Activated naive CD8-positive, alpha-beta T cell treated with anti-CD3 and anti-CD28 coated beads, Interleukin-2, amount 10 ng/mL, durations not matched to agents 7 days and 5 days (primary cell): Measurements from ENCODE around the gene SMAD4. TPM values are rescaled to one million over a fixed set of nuclear protein-coding genes. Genes with fewer than 3 reads are reported as not detected.
"Not testable (repeated sequence)": the region's sequence is repeated elsewhere in the genome, so short reads cannot be mapped to it uniquely, and the experiment has no call there.

ENCODE experiments used
- ATAC-seq: fragments of 150-1000 bp; cut with Tn5 transposase; one replicate; pipeline ENCODE4 v1.10.0; 2021; ENCODE audit warnings: low read depth, moderate library complexity
- POLR2A ChIA-PET: fragments of 350-600 bp; sonication (Branson Sonifier 250); formaldehyde crosslinking; loops from one replicate; lab custom pipeline; 2021; ENCODE audit warnings: antibody characterized with exemption; lab: Charles Lee
- DNase-seq: peaks from one replicate; pipeline ENCODE4 v3.0.0; 2021
- H3K27ac Mint-ChIP-seq: one replicate; pipeline ENCODE4 v1.8.0; 2022; ENCODE audit warnings: mild to moderate bottlenecking, mixed read lengths
- H3K27me3 Mint-ChIP-seq: one replicate; pipeline ENCODE4 v1.8.0; 2022; ENCODE audit warnings: mild to moderate bottlenecking, moderate library complexity, mixed read lengths
- H3K36me3 Mint-ChIP-seq: one replicate; pipeline ENCODE4 v1.8.0; 2021; ENCODE audit warnings: mild to moderate bottlenecking, mixed read lengths
- H3K4me1 Mint-ChIP-seq: one replicate; pipeline ENCODE4 v1.8.0; 2021; ENCODE audit warnings: mixed read lengths
- H3K4me3 Mint-ChIP-seq: one replicate; pipeline ENCODE4 v1.8.0; 2022; ENCODE audit warnings: mild to moderate bottlenecking, moderate library complexity, mixed read lengths
- H3K9me3 Mint-ChIP-seq: one replicate; pipeline ENCODE4 v1.8.0; 2021; ENCODE audit warnings: mixed read lengths
- total RNA-seq, 2 experiments: library from RNA; stranded (reverse); gene quantifications; one replicate each; pipeline ENCODE4 v1.2.3, GENCODE V29; 2021

Gene SMAD4
- total RNA-seq, 2 experiments from 2014 or later = 84.9 to 105 TPM

DNA sequence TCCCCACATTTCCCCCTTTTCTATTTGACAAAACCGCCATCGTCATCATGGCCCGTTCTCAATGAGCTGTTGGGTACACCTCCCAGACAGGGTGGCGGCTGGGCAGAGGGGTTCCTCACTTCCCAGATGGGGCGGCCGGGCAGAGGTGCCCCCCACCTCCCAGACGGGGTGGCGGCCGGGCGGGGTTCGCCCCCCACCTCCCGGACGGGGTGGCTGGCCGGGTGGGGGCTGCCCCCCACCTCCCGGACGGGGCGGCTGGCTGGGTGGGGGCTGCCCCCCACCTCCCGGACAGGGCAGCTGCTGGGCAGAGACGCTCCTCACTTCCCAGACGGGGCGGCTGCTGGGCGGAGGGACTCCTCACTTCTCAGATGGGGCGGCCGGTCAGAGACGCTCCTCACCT lies 87.0 kb downstream of the SMAD4 start:
- H3K27ac Mint-ChIP-seq, H3K4me1 Mint-ChIP-seq, POLR2A ChIA-PET, H3K27me3 Mint-ChIP-seq, H3K4me3 Mint-ChIP-seq, H3K36me3 Mint-ChIP-seq, ATAC-seq, H3K9me3 Mint-ChIP-seq, DNase-seq: not testable (repeated sequence)

DNA sequence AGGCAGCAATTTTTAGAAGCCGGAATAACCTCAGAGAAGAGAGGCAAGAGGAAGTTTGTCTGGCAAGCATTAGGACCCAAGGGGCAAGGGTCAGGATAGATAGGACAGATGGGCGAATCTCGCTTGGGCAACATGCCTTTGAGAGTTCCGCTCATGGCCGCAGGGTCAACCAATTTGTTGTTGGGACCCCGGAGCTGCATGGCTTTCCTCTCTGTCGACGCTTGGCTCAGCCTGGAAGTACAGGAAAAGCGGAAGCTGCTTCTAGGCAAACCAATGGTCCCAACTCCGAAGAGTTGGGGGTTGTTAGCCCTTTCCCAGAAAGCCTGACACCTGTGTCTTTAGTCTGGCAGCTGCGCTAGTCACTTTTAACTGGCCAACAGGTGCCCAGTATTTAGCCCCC lies 89.5 kb downstream of the SMAD4 start:
- H3K4me1 Mint-ChIP-seq, POLR2A ChIA-PET, H3K4me3 Mint-ChIP-seq, H3K27me3 Mint-ChIP-seq, H3K9me3 Mint-ChIP-seq, DNase-seq, ATAC-seq, H3K36me3 Mint-ChIP-seq, H3K27ac Mint-ChIP-seq: not testable (repeated sequence)

DNA sequence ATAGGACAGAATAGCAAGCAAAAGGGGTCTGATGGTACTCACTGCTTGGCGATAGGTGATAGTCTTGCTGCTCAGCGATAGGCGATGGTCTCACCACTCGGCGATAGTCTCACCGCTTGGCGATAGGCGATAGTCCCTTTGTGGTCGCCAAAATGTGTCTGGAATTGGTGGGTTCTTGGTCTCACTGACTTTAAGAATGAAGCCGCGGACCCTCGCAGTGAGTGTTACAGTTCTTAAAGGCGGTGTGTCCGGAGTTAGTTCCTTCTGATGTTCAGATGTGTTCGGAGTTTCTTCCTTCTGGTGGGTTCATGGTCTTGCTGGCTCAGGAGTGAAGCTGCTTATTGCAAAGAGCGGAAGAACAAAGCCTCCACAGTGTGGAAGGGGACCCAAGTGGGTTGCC lies 90.0 kb downstream of the SMAD4 start:
- H3K27me3 Mint-ChIP-seq, H3K4me3 Mint-ChIP-seq, H3K4me1 Mint-ChIP-seq, H3K9me3 Mint-ChIP-seq, H3K36me3 Mint-ChIP-seq, H3K27ac Mint-ChIP-seq, POLR2A ChIA-PET, DNase-seq, ATAC-seq: not testable (repeated sequence)

DNA sequence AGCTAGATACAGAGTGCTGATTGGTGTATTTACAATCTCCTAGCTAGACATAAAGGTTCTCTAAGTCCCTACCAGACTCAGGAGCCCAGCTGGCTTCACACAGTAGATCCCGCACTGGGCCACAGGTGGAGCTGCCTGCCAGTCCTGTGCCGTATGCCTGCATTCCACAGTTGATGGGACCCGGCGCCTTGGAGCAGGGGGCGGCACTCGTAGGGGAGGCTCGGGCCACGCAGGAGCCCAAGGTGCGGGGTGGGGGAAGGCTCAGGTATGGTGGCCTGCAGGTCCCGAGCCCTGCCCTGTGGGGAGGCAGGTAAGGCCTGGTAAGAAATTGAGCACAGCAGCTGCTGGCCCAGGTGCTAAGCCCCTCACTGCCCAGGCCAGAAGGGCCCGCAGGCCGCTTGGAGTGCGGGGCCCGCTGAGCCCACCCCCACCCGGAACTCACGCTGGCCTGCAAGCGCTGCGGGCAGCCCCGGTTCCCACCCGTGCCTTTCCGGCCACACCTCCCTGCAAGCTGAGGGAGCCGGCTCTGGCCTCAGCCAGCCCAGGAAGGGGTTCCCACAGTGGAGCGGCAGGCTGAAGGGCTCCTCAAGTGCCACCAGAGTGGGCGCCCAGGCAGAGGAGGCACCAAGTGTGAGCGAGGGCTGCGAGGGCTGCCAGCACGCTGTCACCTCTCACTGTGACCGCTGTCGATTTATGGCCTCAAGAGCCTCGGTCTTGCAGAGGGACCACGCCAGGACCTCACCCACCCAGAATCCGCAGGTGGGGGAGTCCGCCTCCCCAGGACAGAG lies 91.0 kb downstream of the SMAD4 start:
- H3K4me1 Mint-ChIP-seq = no peaks in the 10 kb centered on the region
- no peaks in the 10 kb centered on the region for H3K27me3 Mint-ChIP-seq
- H3K9me3 Mint-ChIP-seq = peaks cover 8% of the 10 kb centered on the region
- ATAC-seq (no peak), DNase-seq (no peak)
- POLR2A ChIA-PET = no interaction called here
- H3K36me3 Mint-ChIP-seq = no peaks in the 10 kb centered on the region
- H3K4me3 Mint-ChIP-seq = no peak overlapping the region
- H3K27ac Mint-ChIP-seq = no peak overlapping the region

DNA sequence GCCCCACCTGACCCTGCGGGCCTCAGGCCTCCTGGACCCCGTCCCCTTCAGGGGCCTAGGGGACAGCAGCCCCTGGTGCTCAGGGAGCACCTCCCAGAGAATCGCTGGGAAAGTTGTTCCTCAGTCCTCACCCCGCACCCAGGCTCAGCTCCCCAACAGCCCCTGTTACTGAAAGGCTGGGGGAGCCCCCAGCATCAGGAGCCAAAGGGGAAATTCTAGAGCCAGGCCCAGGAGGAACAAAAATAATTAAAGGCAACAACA lies 91.5 kb downstream of the SMAD4 start:
- peaks cover 8% of the 10 kb centered on the region for H3K9me3 Mint-ChIP-seq
- no peaks in the 10 kb centered on the region for H3K27me3 Mint-ChIP-seq
- H3K36me3 Mint-ChIP-seq = no peaks in the 10 kb centered on the region
- no peaks in the 10 kb centered on the region for H3K4me1 Mint-ChIP-seq
- no peak overlapping the region for H3K4me3 Mint-ChIP-seq
- no peak overlapping the region for H3K27ac Mint-ChIP-seq
- POLR2A ChIA-PET = no interaction called here
- DNase-seq (no peak), ATAC-seq (no peak)

DNA sequence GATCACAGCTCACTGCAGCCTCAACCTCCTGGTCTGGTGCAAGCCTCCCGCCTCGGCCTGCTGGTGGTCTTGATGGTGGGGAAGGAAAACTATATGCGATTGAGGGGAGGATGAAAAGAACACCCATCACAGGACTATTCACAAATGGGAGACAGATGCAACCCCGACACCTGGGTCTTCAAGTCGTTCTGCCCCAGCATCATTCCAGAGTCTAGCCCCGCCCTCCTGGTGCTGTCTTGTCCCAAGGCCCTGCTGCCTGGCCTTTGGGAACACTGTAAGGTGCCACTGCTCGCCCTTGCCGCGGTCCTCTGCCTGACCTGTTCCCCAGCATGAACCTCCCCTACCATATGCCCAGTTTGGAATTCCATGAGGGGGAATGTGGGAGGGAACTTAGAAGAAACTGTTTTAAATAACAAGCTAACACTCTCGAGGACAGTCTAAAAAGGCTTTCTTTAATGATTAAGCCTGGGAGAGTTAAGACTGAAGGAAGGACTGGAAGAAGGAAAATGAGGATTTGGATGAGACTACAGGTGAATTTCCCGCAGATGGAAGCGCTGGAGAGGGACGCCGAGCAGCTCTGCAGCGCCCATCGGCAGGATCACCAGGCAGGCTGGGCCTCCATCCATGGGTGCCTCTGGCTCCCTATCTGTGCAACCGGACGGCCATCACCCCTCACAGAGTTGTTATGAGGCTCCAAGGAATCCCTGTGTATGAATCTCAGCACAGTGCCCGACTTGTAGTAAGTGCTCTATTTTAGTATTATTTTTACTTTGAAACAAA lies 92.4 kb downstream of the SMAD4 start:
- Mint-ChIP-seq H3K27me3 (no peaks in the 10 kb centered on the region), H3K4me3 (no peak overlapping the region), H3K27ac (no peak overlapping the region), H3K9me3 (peaks cover 8% of the 10 kb centered on the region), H3K36me3 (no peaks in the 10 kb centered on the region), H3K4me1 (no peaks in the 10 kb centered on the region)
- POLR2A ChIA-PET = no interaction called here
- DNase-seq (no peak), ATAC-seq (no peak)

DNA sequence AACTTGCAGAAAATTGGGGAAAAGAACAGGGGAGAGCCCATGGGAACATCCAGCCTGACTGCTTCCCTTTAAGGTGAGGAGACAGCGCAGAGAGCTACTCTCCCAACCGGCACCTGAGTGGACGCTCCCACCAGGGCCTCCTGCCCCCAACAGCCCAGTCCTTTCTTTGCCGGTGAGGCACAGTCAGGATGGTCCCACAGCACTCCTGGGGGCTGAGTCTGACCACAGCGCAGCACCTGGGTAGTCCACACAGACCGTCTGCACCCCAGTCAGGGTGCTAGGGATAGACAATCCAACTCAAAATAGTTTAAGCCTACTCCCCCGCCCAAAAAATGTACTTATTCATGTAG lies 93.0 kb downstream of the SMAD4 start:
- no peaks in the 10 kb centered on the region for H3K36me3 Mint-ChIP-seq
- POLR2A ChIA-PET = no interaction called here
- no peaks in the 10 kb centered on the region for H3K27me3 Mint-ChIP-seq
- peaks cover 8% of the 10 kb centered on the region for H3K9me3 Mint-ChIP-seq
- H3K4me1 Mint-ChIP-seq = no peaks in the 10 kb centered on the region
- no peak overlapping the region for H3K4me3 Mint-ChIP-seq
- ATAC-seq (no peak), DNase-seq (no peak)
- no peak overlapping the region for H3K27ac Mint-ChIP-seq

DNA sequence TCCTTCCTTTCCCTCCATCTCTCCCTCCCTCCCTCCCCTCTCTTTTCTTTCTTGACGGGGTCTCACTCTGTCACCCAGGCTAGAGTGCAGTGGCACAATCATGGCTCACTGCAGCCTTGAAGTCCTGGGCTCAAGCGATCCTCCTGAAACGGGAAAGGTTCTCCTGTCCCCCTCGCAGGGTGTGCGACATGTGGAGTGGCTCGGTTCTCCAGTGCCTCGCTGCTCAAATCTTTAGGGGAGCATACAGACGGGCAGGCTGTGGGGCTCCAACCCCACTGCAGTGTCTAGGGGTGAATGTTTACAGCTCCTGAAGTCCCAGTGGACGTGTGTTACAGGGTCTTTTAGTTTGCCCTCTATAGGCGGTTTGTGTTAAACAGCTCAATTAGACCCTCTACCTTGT lies 93.5 kb downstream of the SMAD4 start:
- no peak for DNase-seq
- H3K4me1 Mint-ChIP-seq = no peaks in the 10 kb centered on the region
- no peak overlapping the region for H3K4me3 Mint-ChIP-seq
- peaks cover 3% of the 10 kb centered on the region for H3K27me3 Mint-ChIP-seq
- peaks cover 4% of the 10 kb centered on the region for H3K9me3 Mint-ChIP-seq
- no peak overlapping the region for H3K27ac Mint-ChIP-seq
- POLR2A ChIA-PET = no interaction called here
- no peak for ATAC-seq
- no peaks in the 10 kb centered on the region for H3K36me3 Mint-ChIP-seq

DNA sequence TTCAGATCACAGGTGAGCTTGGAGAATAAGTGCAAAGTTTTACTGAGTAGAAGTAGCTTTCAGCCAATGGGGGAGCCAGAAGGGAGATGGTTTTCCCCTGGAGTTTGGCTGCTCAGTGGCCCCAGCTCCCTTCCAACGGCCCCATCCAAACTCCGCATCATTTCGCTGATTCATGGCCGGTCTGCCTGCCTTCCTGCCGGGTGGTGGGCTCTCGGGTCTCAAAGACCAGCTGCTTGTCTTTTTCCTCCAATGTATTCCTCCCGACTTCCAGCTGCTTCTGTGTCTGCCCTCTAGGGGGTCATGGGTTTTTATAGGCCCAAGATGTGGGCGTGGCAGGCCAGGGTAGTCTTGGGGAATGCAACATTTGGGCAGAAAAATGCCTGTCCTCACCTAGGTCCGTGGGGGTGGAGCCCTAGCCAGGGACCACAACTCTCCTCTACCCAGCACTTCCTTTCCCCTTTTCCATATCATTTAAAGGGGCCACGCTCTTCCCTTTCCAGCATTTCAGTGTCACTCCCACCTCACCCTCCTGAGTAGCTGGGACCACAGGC lies 94.0 kb downstream of the SMAD4 start:
- POLR2A ChIA-PET = no interaction called here
- H3K36me3 Mint-ChIP-seq = no peaks in the 10 kb centered on the region
- H3K4me3 Mint-ChIP-seq = no peak overlapping the region
- ATAC-seq (no peak), DNase-seq (no peak)
- peaks cover under 1% of the 10 kb centered on the region for H3K9me3 Mint-ChIP-seq
- H3K27ac Mint-ChIP-seq = no peak overlapping the region
- peaks cover 3% of the 10 kb centered on the region for H3K27me3 Mint-ChIP-seq
- H3K4me1 Mint-ChIP-seq = no peaks in the 10 kb centered on the region

DNA sequence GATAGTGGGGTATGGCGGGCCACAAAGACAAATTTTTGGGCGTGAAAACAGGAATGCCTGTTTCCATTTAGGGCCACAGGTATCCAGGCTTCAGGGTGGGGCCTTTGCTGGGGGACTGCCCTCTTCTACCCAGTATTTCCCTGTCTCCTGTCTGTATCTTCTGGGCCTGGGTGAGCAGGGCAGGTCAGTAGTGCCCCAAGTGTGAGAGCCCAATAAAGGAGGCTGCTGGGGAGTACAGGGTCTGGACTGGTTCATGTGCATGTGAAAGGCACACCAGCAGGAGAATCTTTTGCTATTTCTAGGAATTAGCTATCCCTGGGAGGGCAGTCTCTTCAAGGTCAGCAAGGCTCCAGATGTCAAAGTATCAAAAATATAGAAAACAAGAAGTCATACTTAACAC lies 96.0 kb downstream of the SMAD4 start:
- DNase-seq (no peak), ATAC-seq (no peak)
- Mint-ChIP-seq H3K9me3 (no peaks in the 10 kb centered on the region), H3K4me1 (no peaks in the 10 kb centered on the region), H3K27me3 (peaks cover 3% of the 10 kb centered on the region), H3K36me3 (no peaks in the 10 kb centered on the region), H3K27ac (no peak overlapping the region), H3K4me3 (no peak overlapping the region)
- POLR2A ChIA-PET = no interaction called here

DNA sequence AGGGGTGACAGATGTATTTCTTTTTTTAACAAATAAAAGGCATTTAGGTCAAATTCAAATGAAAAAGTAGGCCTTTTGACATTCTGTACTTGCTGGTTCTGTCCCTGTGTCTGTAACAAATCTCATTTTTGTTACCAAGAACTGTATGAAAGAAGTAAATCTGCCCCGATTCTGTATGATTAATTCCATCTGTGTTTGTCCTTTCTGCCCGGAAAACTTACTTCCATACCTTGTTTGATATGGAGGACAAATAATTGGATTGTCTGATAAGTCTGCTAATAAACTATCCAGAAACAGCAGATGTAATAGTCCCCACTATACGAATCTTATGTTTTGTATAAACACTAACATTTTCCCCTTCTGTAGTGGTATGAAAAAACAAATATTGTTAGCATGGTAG lies 97.7 kb downstream of the SMAD4 start:
- Mint-ChIP-seq H3K4me3 (no peak overlapping the region), H3K36me3 (no peaks in the 10 kb centered on the region), H3K27me3 (peaks cover 3% of the 10 kb centered on the region), H3K27ac (no peak overlapping the region), H3K9me3 (no peaks in the 10 kb centered on the region), H3K4me1 (no peaks in the 10 kb centered on the region)
- DNase-seq (no peak), ATAC-seq (no peak)
- POLR2A ChIA-PET = no interaction called here

DNA sequence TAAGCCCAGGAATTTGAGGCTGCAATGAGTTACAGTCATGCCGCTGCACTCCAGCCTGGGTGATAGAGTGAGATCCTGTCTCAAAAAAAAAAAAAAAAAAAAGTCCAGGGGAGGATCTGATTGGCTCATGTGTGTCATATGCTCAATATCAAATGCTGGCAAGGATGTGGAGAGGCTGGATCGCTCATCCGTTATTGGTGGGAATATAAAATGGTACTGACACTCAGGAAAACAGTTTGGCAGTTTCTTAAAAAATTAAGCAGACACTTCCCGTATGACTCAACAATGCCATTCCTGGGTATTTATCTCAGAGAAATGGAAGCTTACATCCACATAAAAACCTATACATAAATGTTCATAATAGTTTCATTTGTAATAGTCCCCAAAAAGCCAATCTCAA lies 98.5 kb downstream of the SMAD4 start:
- no peak overlapping the region for H3K4me3 Mint-ChIP-seq
- no peaks in the 10 kb centered on the region for H3K36me3 Mint-ChIP-seq
- peaks cover 3% of the 10 kb centered on the region for H3K27me3 Mint-ChIP-seq
- no peaks in the 10 kb centered on the region for H3K9me3 Mint-ChIP-seq
- no peak for DNase-seq
- ATAC-seq = no peak
- POLR2A ChIA-PET = no interaction called here
- no peaks in the 10 kb centered on the region for H3K4me1 Mint-ChIP-seq
- no peak overlapping the region for H3K27ac Mint-ChIP-seq

DNA sequence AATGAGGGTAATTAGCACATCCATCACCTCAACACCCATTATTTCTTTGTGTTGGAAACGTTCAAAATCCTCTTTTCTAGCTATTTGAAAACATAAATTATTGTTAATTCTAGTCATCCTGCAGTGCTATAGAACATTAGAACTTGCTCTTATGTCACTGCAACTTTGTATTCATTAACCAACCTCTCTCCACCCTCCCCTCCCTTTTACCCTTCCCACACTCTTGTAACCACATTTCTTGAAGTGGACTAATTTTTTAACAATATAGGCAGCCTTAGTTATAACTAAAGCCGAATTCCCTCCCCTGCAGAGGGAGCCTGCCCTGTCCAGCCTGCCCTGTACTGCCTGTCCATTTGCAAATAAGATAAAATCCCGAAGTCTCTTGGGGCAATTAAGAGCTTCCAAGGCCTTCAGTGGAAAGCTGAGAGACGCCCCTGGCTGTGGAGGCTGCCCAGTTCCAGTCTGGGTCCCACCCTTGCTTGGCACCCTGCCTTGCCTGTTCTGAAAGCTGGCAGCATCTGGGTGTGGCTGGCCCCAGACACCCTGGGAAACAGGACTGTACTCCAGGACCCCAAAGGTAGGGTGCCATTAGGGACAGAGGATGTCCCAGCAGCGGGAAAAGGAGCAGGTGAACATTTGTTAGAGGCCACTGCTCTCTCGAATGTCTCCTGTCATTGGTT lies 102.4 kb downstream of the SMAD4 start:
- POLR2A ChIA-PET = interaction anchor here (1.0 kb wide), 1 partner anchor 42 kb away, joined by 3 read pairs; no protein-coding TSS in a partner anchor
- no peak for DNase-seq
- no peaks in the 10 kb centered on the region for H3K4me1 Mint-ChIP-seq
- H3K4me3 Mint-ChIP-seq = no peak overlapping the region
- no peaks in the 10 kb centered on the region for H3K36me3 Mint-ChIP-seq
- ATAC-seq = no peak
- no peaks in the 10 kb centered on the region for H3K9me3 Mint-ChIP-seq
- H3K27me3 Mint-ChIP-seq = peaks cover 3% of the 10 kb centered on the region
- no peak overlapping the region for H3K27ac Mint-ChIP-seq
